ENCODE results near the gene SMIM14.

- TF ChIP-seq POLR2A (IDR thresholded peaks at IDR 0.05; ENCODE audit: control extremely low read depth in 1 of 2, low read depth in 2 of 2, low read length in 2 of 2) (no peak), POLR2AphosphoS5 (IDR thresholded peaks at IDR 0.05; ENCODE audit: low read depth, low read length) (no peak), CTCF (IDR thresholded peaks at IDR 0.05; ENCODE audit: control extremely low read depth in 1 of 3, insufficient read depth in 1 of 3, low read depth in 1 of 3, low read length in 3 of 3) (no peak)
Observed at GRCh38 chr4:39504538-39504937, 134.1 kb downstream of the SMIM14 start.
